UCSD-AML1 (cell line): ENCODE results near the gene KCNG2.
A peak's percentile ranks its signal among the peaks of the same experiment; 100 is the strongest.

ENCODE experiments used
- DNase-seq: peaks from one replicate; lab custom pipeline; 2025; ENCODE audit not compliant: unreplicated experiment; lab: John Stamatoyannopoulos, UW

Gene KCNG2

GRCh38 chr18:79784071-79784913 is 13.4 kb upstream of the KCNG2 start:
- no peak for DNase-seq

- DNase-seq: no peak
Observed at GRCh38 chr18:79784965-79785770, 12.6 kb upstream of the KCNG2 start.

GRCh38 chr18:79785831-79786230 is 11.9 kb upstream of the KCNG2 start:
- DNase-seq: no peak

GRCh38 chr18:79786304-79786703 is 11.4 kb upstream of the KCNG2 start:
- DNase-seq: no peak

- DNase-seq: no peak
Observed at GRCh38 chr18:79786786-79787526, 10.8 kb upstream of the KCNG2 start.

- DNase-seq: no peak
Observed at GRCh38 chr18:79787527-79787864, 10.2 kb upstream of the KCNG2 start.

- DNase-seq: no peak
Observed at GRCh38 chr18:79787865-79788733, 9.6 kb upstream of the KCNG2 start.

GRCh38 chr18:79788734-79789085 is 9.0 kb upstream of the KCNG2 start:
- no peak for DNase-seq

GRCh38 chr18:79789091-79789891 is 8.4 kb upstream of the KCNG2 start:
- DNase-seq: no peak

- DNase-seq: no peak
Observed at GRCh38 chr18:79789901-79790890, 7.5 kb upstream of the KCNG2 start.

- peak; percentile 56 for DNase-seq
Observed at GRCh38 chr18:79790996-79791972, 6.5 kb upstream of the KCNG2 start.

GRCh38 chr18:79792096-79792987 is 5.4 kb upstream of the KCNG2 start:
- no peak for DNase-seq

- DNase-seq: peak; percentile 38
Observed at GRCh38 chr18:79792988-79793355, 4.8 kb upstream of the KCNG2 start.

- DNase-seq: no peak
Observed at GRCh38 chr18:79794846-79795245, 2.9 kb upstream of the KCNG2 start.

GRCh38 chr18:79795446-79795845 is 2.3 kb upstream of the KCNG2 start:
- no peak for DNase-seq

- DNase-seq: no peak
Observed at GRCh38 chr18:79796016-79796415, 1.7 kb upstream of the KCNG2 start.
